GM18517 (cell line): ENCODE results near the gene MAPK7.
A peak's percentile ranks its signal among the peaks of the same experiment; 100 is the strongest.

ENCODE experiments used
- ATAC-seq: cut with Tn5 transposase; IDR thresholded peaks from one replicate; pipeline ENCODE4 v1.9.1; 2021; ENCODE audit warnings: mild to moderate bottlenecking, moderate library complexity; ENCODE audit not compliant: unreplicated experiment

The MAPK7 gene

GRCh38 chr17:19378416-19379360 lies at the start of gene MAPK7:
TSS of gene MAPK7 (plus strand) at chr17:19378498. CDS start at chr17:19378901, 403 bp downstream.
- ATAC-seq: peak; percentile 12

- no peak for ATAC-seq
Measured at GRCh38 chr17:19329136-19329535, 49.2 kb upstream of the MAPK7 start.

GRCh38 chr17:19329839-19330238 lies 48.5 kb upstream of the MAPK7 start:
- no peak for ATAC-seq

GRCh38 chr17:19330271-19330670 lies 48.0 kb upstream of the MAPK7 start:
- ATAC-seq: no peak

GRCh38 chr17:19331134-19331533 lies 47.2 kb upstream of the MAPK7 start:
- ATAC-seq: no peak

- no peak for ATAC-seq
Measured at GRCh38 chr17:19331543-19332245, 46.6 kb upstream of the MAPK7 start.

GRCh38 chr17:19332371-19333131 lies 45.7 kb upstream of the MAPK7 start:
- no peak for ATAC-seq

- no peak for ATAC-seq
Measured at GRCh38 chr17:19333132-19333440, 45.2 kb upstream of the MAPK7 start.

- no peak for ATAC-seq
Measured at GRCh38 chr17:19333736-19334290, 44.5 kb upstream of the MAPK7 start.

GRCh38 chr17:19334331-19334730 lies 44.0 kb upstream of the MAPK7 start:
- no peak for ATAC-seq

- no peak for ATAC-seq
Measured at GRCh38 chr17:19335951-19336631, 42.2 kb upstream of the MAPK7 start.

- ATAC-seq: no peak
Measured at GRCh38 chr17:19336938-19337711, 41.2 kb upstream of the MAPK7 start.

GRCh38 chr17:19337712-19338023 lies 40.6 kb upstream of the MAPK7 start:
- no peak for ATAC-seq

GRCh38 chr17:19338031-19338990 lies 40.0 kb upstream of the MAPK7 start:
- ATAC-seq: peak; percentile 59

- ATAC-seq: no peak
Measured at GRCh38 chr17:19339341-19339815, 38.9 kb upstream of the MAPK7 start.

GRCh38 chr17:19341211-19341631 lies 37.1 kb upstream of the MAPK7 start:
- ATAC-seq: no peak

- ATAC-seq: no peak
Measured at GRCh38 chr17:19341641-19342610, 36.4 kb upstream of the MAPK7 start.
